Esophagus squamous epithelium (tissue), 5 donors: Measurements from ENCODE around the gene SORL1. TPM values are rescaled to one million over a fixed set of nuclear protein-coding genes. Genes with fewer than 3 reads are reported as not detected.

Experiments used
- DNase-seq: peaks from one replicate; lab custom pipeline; 2025; lab: John Stamatoyannopoulos, UW
- H3K27ac ChIP-seq, 4 donors: fragments of 200-600 bp; sonication (generic); one replicate each; pipeline ENCODE4 v1.5.1; 2016 to 2019; ENCODE audit warnings: mild to moderate bottlenecking in 1 of 4
- H3K27me3 ChIP-seq, 4 donors: fragments of 200-600 bp; sonication (generic); 1 replicate in 3 of 4; 2 replicates in 1 of 4; pipeline versions ENCODE4 v1.5.1 to v1.6.0; 2017 to 2021; ENCODE audit warnings: antibody characterized with exemption in 1 of 4
- H3K36me3 ChIP-seq, 3 donors: fragments of 200-600 bp; sonication (generic); one replicate each; pipeline ENCODE4 v1.5.1; 2016 to 2019
- H3K4me1 ChIP-seq, 3 donors: fragments of 200-600 bp; sonication (generic); one replicate each; pipeline ENCODE4 v1.5.1; 2017 to 2019
- H3K4me3 ChIP-seq, 4 donors: fragments of 200-600 bp; sonication (generic); 1 replicate in 3 of 4; 2 replicates in 1 of 4; pipeline ENCODE4 v1.5.1; 2016 to 2019; ENCODE audit warnings: mild to moderate bottlenecking in 2 of 4, moderate library complexity in 1 of 4
- H3K9me3 ChIP-seq, 3 donors: fragments of 200-600 bp; sonication (generic); one replicate each; pipeline ENCODE4 v1.5.1; 2016 to 2019
- CTCF ChIP-seq, 6 experiments: fragments of 450-650 bp in 4 of 6; fragments of 200-600 bp in 2 of 6; sonication (generic) in 2 of 6; IDR thresholded peaks; one replicate each; pipeline ENCODE4 v1.5.1; 2016 to 2019; ENCODE audit warnings: antibody characterized with exemption in 6 of 6, mild to moderate bottlenecking in 4 of 6, moderate library complexity in 4 of 6
- POLR2A ChIP-seq, 4 donors: fragments of 450-650 bp; IDR thresholded peaks; one replicate each; pipeline ENCODE4 v1.6.1; 2017; ENCODE audit warnings: antibody characterized with exemption in 4 of 4, mild to moderate bottlenecking in 4 of 4, moderate library complexity in 3 of 4
- WGBS, 2 donors: methylation state at CpG; one replicate each; pipeline ENCODE4 v1.1.5; 2018; 5-methylcytosine and 5-hydroxymethylcytosine counted together
- intact Hi-C: fragments of 100-400 bp; cut with DNase I; formaldehyde crosslinking; loops from one replicate; pipeline ENCODE4 v1.15.0; 2022
- total RNA-seq, 4 donors: library from RNA; depleted of rRNA; stranded (reverse); fragments of >200 nt; gene quantifications; one replicate each; pipeline ENCODE4 v1.1.0, GENCODE V29; 2016
- donor health status: DM: yes; HTN: yes; CAD: no.

Gene SORL1
- total RNA-seq, 4 donors from 2014 or later: 6.8 to 19.9 (median 16.3) TPM

- Histone ChIP-seq H3K4me1 (peaks cover 0 to 29% (median 12%) of the 10 kb centered on the region in 3 donors), H3K9me3 (no peaks in the 10 kb centered on the region), H3K27ac (peak overlapping the region in 3 of 4 donors; percentile 6 to 49 (median 45)), H3K27me3 (no peaks in the 10 kb centered on the region), H3K4me3 (no peak overlapping the region), H3K36me3 (peaks cover 0 to 10% (median 0%) of the 10 kb centered on the region in 3 donors)
- WGBS, 2 donors: 54 to 81% methylated on average over 6 of the region's 6 CpGs
- intact Hi-C loops: no loop called here
- no peak for TF ChIP-seq CTCF (IDR thresholded peaks at IDR 0.05)
- no peak for TF ChIP-seq POLR2A (IDR thresholded peaks at IDR 0.05)
- DNase-seq: no peak
These were observed 36.5 kb downstream of the SORL1 start for GRCh38 chr11:121488641-121489040.

DNA sequence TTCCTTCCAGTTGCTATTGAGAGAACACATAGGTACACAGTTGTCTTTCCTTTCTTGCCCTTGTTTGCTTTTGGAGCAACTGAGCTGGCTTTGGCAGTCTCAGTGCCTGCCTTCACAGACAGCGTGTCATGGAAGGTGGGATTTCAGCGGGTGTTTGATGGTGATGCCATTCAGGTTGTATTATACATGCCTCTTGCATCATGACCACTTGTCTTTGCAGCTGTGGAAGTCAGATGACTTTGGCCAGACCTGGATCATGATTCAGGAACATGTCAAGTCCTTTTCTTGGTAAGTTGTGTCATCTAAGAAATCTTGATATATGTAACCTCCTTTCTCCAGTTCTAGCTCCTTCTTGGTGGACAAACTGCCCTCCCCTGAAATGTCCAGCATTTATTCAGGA, 37.7 kb downstream of the SORL1 start:
- no peak overlapping the region for H3K4me3 ChIP-seq
- no peak for DNase-seq
- peaks cover 3 to 35% (median 12%) of the 10 kb centered on the region in 3 donors for H3K4me1 ChIP-seq
- 79 to 92% methylated on average over 2 of the region's 2 CpGs for WGBS, 2 donors
- no peaks in the 10 kb centered on the region for H3K9me3 ChIP-seq
- intact Hi-C loops: no loop called here
- TF ChIP-seq CTCF (IDR thresholded peaks at IDR 0.05) (no peak), POLR2A (IDR thresholded peaks at IDR 0.05) (no peak)
- no peaks in the 10 kb centered on the region for H3K27me3 ChIP-seq
- H3K36me3 ChIP-seq: peaks cover 0 to 10% (median 0%) of the 10 kb centered on the region in 3 donors
- no peak overlapping the region for H3K27ac ChIP-seq

GRCh38 chr11:121494355-121495099, 42.4 kb downstream of the SORL1 start:
- H3K36me3 ChIP-seq: peaks cover 0 to 39% (median 0%) of the 10 kb centered on the region in 3 donors
- H3K27me3 ChIP-seq: no peaks in the 10 kb centered on the region
- no peak overlapping the region for H3K4me3 ChIP-seq
- intact Hi-C loops: no loop called here
- no peak overlapping the region for H3K27ac ChIP-seq
- 41 to 47% methylated on average over 7 of the region's 7 CpGs for WGBS, 2 donors
- no peaks in the 10 kb centered on the region for H3K9me3 ChIP-seq
- peaks cover 0 to 15% (median 3%) of the 10 kb centered on the region in 3 donors for H3K4me1 ChIP-seq
- DNase-seq: no peak
- TF ChIP-seq CTCF (IDR thresholded peaks at IDR 0.05): no peak
- TF ChIP-seq POLR2A (IDR thresholded peaks at IDR 0.05): no peak

DNA sequence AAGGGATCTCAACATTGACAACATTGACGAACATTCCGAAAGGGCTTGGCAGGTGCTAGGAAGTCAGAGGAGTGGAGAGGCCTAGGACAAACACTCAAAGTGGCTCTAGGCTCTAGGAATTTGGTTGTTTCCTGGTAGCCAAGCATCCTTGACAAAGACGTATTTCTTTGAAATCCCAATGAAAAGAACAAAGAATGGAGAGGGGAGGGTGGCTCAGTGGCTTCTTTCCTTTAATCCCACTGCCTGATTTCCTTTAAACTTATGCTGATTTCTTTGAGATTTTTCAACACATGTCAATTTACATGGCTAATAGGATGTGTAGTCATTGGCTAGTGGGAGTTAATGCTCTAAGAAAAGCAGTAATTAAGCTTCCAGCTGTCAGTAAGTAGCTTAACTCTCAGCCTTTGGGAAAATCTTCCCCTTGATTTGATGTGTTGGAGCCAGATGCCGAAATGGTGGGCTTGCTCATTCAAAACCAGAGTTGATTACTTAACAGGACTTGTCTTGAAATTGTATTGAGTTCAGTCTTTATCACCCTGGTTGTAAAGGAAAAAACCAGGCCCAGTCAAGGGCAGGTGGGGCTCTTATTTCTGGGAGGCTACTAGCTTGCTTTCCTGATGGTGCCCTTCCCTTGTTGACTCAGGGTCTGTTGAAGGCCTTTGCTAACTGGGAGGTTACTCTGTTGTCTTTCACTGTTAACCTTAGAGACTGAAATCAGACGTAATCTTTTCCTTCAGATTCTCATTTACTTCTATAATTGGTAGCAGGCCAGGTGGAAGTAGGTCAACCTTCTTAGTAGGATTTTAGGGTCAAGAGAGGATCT, 45.3 kb downstream of the SORL1 start:
- peaks cover 0 to 12% (median 3%) of the 10 kb centered on the region in 3 donors for H3K4me1 ChIP-seq
- no peaks in the 10 kb centered on the region for H3K9me3 ChIP-seq
- no peaks in the 10 kb centered on the region for H3K27me3 ChIP-seq
- no peak for DNase-seq
- no peak overlapping the region for H3K27ac ChIP-seq
- 74 to 95% methylated on average over 4 to 5 of the region's 5 CpGs for WGBS, 2 donors
- intact Hi-C loops: no loop called here
- no peak overlapping the region for H3K4me3 ChIP-seq
- H3K36me3 ChIP-seq: peaks cover 0 to 54% (median 0%) of the 10 kb centered on the region in 3 donors
- TF ChIP-seq CTCF (IDR thresholded peaks at IDR 0.05): no peak
- no peak for TF ChIP-seq POLR2A (IDR thresholded peaks at IDR 0.05)

- 18 to 31% methylated on average over 2 of the region's 2 CpGs for WGBS, 2 donors
- DNase-seq: no peak
- H3K36me3 ChIP-seq: peaks cover 0 to 55% (median 0%) of the 10 kb centered on the region in 3 donors
- H3K27ac ChIP-seq: no peak overlapping the region
- peaks cover 0 to 10% (median 0%) of the 10 kb centered on the region in 3 donors for H3K4me1 ChIP-seq
- H3K27me3 ChIP-seq: no peaks in the 10 kb centered on the region
- no peak overlapping the region for H3K4me3 ChIP-seq
- H3K9me3 ChIP-seq: no peaks in the 10 kb centered on the region
- TF ChIP-seq CTCF (IDR thresholded peaks at IDR 0.05) (no peak), POLR2A (IDR thresholded peaks at IDR 0.05) (no peak)
- intact Hi-C loops: no loop called here
These were observed 47.3 kb downstream of the SORL1 start for GRCh38 chr11:121499405-121499804.
